GM18526 (cell line): Measurements from ENCODE around the gene SH2D6.

Source experiments
- POLR2A ChIP-seq: IDR thresholded peaks from 3 replicates; pipeline ENCODE4 v1.6.1; 2011; ENCODE audit not compliant: insufficient read length; ENCODE audit errors: extremely low read depth

SH2D6 gene

GRCh38 chr2:85395912-85396475 is 22.5 kb upstream of the SH2D6 start:
- TF ChIP-seq POLR2A = no peak

DNA sequence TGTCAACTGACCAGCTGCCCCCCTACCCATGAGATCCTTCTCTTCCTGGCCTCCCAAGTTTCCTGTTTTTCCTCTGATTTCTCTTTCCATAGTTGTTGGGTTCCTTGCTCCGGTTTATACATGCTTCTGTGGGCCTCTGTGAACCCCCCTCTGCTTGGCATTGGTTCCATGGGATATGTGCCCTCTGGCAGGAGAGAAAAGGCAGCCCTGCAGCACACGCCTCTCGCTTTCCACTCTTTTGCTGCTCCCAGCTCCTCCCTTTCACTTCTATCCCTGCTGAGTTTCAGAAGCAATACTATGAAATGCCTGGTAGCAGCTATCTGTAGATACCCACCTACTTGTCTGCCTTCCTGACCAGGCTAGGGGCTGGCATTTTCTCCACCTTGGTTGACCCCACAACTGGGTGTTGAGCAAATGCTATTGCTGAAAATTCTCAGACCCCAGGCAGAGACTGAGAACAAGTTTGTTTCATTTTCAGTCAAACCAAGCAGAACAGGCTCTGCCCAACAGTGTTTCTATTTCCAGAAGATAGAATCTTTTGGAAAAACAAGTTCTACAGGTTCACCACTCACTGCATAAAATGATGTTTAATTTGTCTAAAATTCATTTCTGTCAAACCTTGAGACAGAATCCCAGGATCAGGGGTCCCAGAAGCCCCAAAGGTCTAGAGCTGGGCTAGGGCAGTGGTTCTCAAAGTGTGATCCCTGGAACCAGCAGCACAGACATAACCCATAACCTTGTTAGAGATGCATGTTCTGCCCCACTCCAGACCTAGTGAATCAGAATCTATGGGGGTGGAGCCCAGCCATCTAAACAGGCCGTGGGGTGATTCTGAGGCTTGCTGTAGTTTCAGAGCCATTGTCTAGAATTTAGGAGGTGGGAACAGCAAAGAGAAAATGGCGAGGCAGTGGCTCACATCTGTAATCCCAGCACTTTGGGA is 21.7 kb upstream of the SH2D6 start:
- TF ChIP-seq POLR2A = no peak

- no peak for TF ChIP-seq POLR2A
Measured at GRCh38 chr2:85397925-85398331, 20.6 kb upstream of the SH2D6 start.

- TF ChIP-seq POLR2A = no peak
Measured at GRCh38 chr2:85398426-85399182, 19.9 kb upstream of the SH2D6 start.

DNA sequence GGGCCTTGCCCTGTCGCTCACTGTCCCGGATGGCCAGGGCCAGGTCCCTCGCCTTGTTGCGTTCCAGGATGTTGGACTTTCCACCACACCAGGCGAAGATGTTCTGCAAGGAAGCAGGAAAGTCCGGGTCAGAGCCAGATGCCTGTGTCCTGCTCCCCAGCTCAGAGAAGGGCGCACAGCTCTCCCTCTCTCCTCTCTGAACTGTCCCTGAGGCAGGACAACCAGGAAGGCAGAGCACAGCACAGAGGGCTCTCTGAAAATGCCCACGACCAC is 19.4 kb upstream of the SH2D6 start:
- TF ChIP-seq POLR2A = no peak

DNA sequence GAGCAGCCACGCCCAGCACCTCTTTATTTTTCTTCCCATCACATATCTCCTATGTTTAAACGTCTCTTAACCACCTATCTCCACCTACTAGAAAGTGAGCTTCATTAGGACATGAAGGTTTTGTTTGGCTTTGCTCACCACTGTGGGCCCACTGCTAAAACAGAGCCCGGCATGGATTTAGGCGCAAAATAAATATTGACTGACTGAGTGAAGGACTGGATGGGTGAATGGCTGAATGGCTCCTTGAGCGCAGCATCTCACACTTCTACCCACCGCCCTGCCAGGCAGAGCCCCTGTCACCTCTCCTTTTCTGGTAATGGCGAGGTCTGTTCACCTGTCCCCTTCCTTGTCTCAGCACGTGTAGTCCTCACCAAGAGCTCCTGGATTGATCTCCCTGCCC is 18.5 kb upstream of the SH2D6 start:
- no peak for TF ChIP-seq POLR2A

GRCh38 chr2:85400541-85401463 is 17.7 kb upstream of the SH2D6 start:
- no peak for TF ChIP-seq POLR2A

GRCh38 chr2:85401464-85401805 is 17.1 kb upstream of the SH2D6 start:
- no peak for TF ChIP-seq POLR2A

DNA sequence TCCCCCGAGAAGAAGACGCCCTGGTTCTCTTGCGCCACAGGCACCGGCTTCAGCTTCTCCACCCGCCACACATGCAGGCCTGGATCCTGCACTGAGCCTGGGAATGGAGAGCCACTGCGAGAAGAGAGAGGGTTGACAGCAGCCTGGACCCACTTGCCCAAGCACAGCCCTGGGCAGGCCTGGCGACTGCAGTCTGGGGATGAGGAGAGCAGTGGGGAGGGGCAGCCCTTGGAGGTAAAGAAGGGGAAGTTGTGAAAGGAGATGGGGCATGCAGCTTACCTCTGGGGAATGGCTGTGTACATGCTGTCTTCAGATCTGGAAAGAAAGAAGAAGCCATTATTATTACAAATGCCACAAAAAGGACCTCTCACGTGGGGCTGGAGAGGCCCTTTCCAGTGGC is 16.7 kb upstream of the SH2D6 start:
- TF ChIP-seq POLR2A = no peak

DNA sequence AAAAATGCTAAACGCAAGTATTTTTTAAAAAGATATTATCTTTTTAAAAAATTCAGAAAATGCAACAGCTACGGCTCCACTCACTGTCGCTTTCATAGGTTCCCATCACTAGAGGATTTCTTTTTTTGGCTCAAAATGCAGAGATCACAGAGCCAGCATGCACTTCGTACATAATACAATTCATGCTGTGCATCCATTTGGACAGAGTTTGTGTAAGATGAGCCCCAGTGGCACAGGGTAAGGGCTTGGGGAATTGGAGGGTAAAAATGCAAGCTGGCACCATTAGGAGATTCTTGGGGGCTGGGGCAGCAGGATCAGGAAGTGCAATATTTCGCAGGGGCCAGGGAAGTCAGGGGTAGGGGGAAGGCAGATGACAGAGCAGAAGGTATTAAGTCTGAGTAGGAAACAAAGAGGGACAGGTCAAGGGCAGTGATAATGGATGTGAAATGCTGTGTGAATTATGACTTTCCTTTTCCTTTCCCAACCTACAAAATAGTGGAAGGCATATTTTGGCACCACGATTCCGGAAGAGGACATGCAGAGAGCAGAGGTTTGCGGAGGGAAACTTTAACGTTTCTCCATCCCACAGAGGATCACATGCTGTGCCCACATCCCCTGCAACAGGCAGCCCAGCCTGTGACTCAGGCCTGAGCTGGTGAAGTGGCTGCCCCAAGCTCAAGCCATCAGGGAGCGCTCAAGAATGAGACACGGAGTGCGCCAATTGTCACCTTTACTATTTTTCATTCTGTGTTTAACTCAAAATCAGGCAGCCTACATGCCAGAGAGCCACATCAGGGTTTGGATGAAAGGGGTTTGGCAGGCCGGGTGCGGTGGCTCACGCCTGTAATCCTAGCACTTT is 13.1 kb upstream of the SH2D6 start:
- peak; percentile 37 for TF ChIP-seq POLR2A

GRCh38 chr2:85409845-85410583 is 8.5 kb upstream of the SH2D6 start, which contains the start of gene CAPG:
TSS of gene CAPG (minus strand) at chr2:85410366. CDS start at chr2:85402145, 8,221 bp downstream.
- TF ChIP-seq POLR2A = peak; percentile 50

DNA sequence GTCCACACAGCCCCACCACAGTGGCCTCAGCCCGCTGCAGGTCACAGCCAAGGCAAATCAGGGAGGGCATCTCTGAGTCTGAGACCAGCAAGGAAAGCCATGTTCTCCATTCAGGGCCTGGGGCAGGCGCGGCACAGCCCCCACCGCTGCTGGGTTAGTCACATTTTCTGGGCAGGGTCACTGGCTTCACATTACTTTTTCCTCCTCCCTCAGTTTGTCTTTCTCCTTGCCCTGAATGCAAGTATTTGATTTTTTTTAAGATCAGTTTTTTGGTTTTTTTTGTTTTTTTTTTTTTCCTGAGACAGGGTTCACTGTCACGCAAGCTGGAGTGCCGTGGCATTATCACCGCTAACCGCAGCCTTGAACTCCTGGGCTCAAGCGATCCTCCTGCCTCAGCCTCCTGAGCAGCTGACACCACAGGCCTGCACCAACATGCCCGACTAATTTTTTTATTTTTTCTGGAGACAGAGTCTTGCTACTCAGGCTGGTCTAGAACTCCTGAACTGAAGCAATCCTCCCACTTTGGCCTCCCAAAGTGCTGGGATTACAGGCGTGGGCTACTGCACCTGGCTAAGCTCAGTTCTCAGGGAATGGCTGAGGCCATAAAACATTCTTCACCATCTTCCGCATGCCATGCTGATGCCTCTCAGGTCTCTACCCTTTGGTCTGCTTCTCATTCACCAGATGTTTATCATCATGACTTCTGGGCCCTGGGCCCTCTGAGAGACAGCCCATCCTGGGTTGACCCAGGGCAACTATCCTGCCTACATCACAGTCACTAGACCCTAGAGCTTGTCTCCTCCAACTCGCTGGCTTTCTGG is 7.7 kb upstream of the SH2D6 start:
- TF ChIP-seq POLR2A = no peak

DNA sequence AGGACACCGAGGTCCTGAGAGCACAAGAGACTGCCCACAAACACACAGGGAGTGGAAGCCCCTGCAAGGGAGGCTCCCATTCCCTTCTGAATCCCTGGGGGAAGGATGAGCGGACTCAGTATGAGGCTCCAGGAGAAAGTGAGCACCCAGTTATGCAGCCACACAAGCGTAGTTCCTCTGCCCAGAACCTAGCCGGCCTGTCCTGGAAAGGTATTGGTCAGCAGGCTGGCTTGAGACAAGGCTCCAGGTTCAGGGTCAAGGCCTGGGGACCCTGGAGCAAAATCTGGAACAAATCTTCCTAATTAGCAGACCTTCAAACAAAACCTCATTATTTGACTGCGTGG is 7.1 kb upstream of the SH2D6 start:
- no peak for TF ChIP-seq POLR2A
